C4-2B (cell line): ENCODE measurements around the gene BFSP1.

Experiments used
- ZFX ChIP-seq: fragments of 450-650 bp; IDR thresholded peaks from 2 replicates; pipeline ENCODE4 v1.6.1; 2017
- TF ChIP-seq, protein P1 (sequence below): fragments of 450-650 bp; conservative IDR thresholded peaks from 2 replicates; pipeline ENCODE4 v1.5.1; 2017; ENCODE audit warnings: mild to moderate bottlenecking

DNA sequence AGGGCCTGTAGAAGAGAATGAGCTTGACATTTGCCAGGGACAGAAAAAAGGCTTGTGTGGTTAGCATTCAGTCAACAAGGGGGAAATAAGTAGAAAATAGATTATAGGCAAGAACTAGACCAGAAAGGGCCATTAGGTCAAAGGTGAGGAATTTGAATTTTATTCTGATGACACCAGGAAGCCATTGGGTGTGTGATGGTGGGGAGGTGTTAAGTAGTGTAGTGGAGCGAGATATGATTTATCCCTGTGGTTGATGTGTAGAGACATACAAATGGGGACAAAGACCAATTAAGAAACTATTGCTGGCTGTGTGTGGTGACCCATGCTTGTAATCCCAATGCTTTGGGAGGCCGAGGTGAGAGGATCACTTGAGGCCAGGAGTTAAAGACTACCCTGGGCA lies 49.7 kb upstream of the BFSP1 start:
- TF ChIP-seq, protein P1, sequence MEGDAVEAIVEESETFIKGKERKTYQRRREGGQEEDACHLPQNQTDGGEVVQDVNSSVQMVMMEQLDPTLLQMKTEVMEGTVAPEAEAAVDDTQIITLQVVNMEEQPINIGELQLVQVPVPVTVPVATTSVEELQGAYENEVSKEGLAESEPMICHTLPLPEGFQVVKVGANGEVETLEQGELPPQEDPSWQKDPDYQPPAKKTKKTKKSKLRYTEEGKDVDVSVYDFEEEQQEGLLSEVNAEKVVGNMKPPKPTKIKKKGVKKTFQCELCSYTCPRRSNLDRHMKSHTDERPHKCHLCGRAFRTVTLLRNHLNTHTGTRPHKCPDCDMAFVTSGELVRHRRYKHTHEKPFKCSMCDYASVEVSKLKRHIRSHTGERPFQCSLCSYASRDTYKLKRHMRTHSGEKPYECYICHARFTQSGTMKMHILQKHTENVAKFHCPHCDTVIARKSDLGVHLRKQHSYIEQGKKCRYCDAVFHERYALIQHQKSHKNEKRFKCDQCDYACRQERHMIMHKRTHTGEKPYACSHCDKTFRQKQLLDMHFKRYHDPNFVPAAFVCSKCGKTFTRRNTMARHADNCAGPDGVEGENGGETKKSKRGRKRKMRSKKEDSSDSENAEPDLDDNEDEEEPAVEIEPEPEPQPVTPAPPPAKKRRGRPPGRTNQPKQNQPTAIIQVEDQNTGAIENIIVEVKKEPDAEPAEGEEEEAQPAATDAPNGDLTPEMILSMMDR: no peak
- TF ChIP-seq ZFX: no peak
